Motor neuron (in vitro differentiated cells): Measurements from ENCODE around the gene ITPR2. TPM values are rescaled to one million over a fixed set of nuclear protein-coding genes. Genes with fewer than 3 reads are reported as not detected.
A peak's percentile ranks its signal among the peaks of the same experiment; 100 is the strongest.

Experiments used
- ATAC-seq, 8 experiments: fragments of 200-7000 bp; cut with Tn5 transposase; replicated peaks in 6 of 8; 2 replicates each; pipeline ENCODE4 v1.8.0; 2021; ENCODE audit warnings: mild to moderate bottlenecking in 8 of 8, moderate library complexity in 8 of 8
- H3K27ac ChIP-seq, 2 donors: fragments of 250-450 bp; sonication (Bioruptor Pico); 2 replicates each; pipeline ENCODE4 v1.9.0; 2021; ENCODE audit warnings: antibody characterized with exemption in 2 of 2, mild to moderate bottlenecking in 2 of 2, moderate library complexity in 1 of 2
- H3K4me1 ChIP-seq, 2 donors: fragments of 250-450 bp; sonication (Bioruptor Pico); replicated peaks in 1 of 2; 2 replicates each; pipeline ENCODE4 v1.6.1; 2021; ENCODE audit warnings: antibody characterized with exemption in 2 of 2, mild to moderate bottlenecking in 2 of 2, moderate library complexity in 1 of 2
- H3K4me3 ChIP-seq, 5 donors: fragments of 250-450 bp; sonication (Bioruptor Pico); 2 replicates each; pipeline ENCODE4 v1.9.0; 2021; ENCODE audit warnings: antibody characterized with exemption in 5 of 5, mild to moderate bottlenecking in 5 of 5, moderate library complexity in 4 of 5
- WGBS, 10 experiments: fragments of 450-650 bp; shearing (Covaris generic); methylation state at CpG; one replicate each; pipeline ENCODE4 v1.0.0; 2022; 5-methylcytosine and 5-hydroxymethylcytosine counted together
- in situ Hi-C, 9 experiments: fragments of 400-800 bp; cut with MboI; loops; one replicate each; pipeline ENCODE4 v1.15.0; 2021; ENCODE audit warnings: low sequenced_read_pairs in 9 of 9, low pct_unique_long_range_greater_than_20kb in 2 of 9; ENCODE audit not compliant: unreplicated experiment in 9 of 9
- total RNA-seq, 8 experiments: library from RNA; unstranded; fragments of 300-600 nt; gene quantifications; 2 replicates each; pipeline versions ENCODE4 v1.2.3 to v1.2.4, GENCODE V29; 2022

Gene ITPR2
- total RNA-seq, 8 experiments from 2014 or later: 0.27 to 51.5 (median 11.5) TPM

DNA sequence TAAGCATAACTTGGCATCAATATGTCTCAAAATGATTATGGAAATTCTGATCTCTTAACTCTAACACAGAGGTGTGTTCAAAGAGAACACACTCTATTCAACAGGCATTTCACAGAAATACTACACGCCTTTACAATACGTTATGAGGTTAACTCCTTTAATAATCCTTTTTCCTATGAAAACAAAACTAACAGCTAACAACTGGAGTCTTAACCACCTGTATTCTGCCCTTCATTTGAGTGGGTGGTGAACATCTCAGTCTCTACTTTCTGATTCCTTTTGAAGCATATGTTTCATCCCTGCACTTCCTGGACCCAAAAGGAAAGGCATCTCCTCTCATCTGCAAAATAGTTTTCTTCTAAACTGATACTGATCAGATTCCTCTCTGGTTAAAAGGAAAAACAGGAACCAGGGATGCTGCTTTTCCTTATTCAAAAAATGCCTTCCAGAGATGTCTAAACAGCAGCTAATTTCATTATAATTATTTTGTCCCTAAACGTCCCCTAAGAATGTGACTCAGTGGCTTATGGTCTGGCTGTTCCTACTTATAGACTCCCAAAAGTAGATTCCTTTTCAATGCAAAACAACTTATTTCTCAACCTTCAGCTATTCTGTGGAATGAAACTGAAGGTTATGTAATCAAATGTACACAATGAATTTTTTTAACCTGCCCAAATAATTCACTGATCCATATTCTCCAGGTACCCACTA, 24.1 kb downstream of the ITPR2 start:
- in situ Hi-C loops: no loop called here
- ATAC-seq: no peak
- H3K4me1 ChIP-seq: no peaks in the 10 kb centered on the region
- 57 to 100% (median 91%) methylated on average over 1 to 3 of the region's 3 CpGs; no CpG with 5 or more reads in 1 of the 10 experiments for WGBS, 10 experiments
- no peak overlapping the region for H3K4me3 ChIP-seq
- no peak overlapping the region for H3K27ac ChIP-seq

DNA sequence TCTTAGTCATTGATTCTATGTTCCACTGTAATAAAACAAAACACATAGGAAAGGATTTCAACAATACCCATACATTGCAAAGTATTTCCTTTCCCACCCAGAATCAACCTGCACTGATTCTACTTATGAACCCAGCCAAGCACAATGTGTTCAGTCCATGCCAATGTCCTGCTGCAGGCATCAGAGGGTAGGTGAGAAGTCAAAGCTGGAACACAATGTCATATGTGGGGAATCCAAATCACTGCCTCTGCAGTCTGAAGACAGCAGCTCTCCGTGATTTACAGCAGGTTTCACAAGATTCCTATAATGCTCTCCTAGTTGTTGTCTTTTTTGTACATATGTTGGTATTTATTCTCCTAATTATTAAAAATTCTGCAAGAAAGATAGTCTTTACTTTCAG, 25.7 kb downstream of the ITPR2 start:
- Histone ChIP-seq H3K4me3 (no peak overlapping the region), H3K27ac (no peak overlapping the region), H3K4me1 (no peaks in the 10 kb centered on the region)
- in situ Hi-C loops: no loop called here
- WGBS, 10 experiments: 88 to 100% (median 100%) methylated on average over 1 of the region's 1 CpG; no CpG with 5 or more reads in 3 of the 10 experiments
- ATAC-seq: no peak

DNA sequence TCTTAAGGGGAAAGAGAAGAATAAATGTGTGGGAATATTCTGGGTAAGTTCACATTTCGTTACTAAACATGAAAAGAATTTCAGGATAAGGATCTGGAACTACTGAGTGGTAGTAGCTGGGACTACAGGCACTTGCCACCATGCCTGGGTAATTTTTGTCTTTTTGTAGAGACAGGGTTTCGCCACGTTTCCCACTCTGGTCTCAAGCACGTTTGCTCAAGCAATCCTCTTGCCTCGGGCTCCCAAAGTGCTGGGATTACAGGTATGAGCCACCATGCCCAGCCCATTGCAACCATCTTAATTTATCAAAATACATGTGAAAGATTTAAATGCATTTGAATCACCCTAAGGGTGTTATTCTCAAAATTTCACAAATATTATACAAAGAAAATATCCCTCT, 26.4 kb downstream of the ITPR2 start:
- no peak overlapping the region for H3K4me3 ChIP-seq
- WGBS, 10 experiments: 60 to 100% (median 92%) methylated on average over 1 to 5 of the region's 5 CpGs
- in situ Hi-C loops: no loop called here
- ATAC-seq: no peak
- no peaks in the 10 kb centered on the region for H3K4me1 ChIP-seq
- no peak overlapping the region for H3K27ac ChIP-seq

DNA sequence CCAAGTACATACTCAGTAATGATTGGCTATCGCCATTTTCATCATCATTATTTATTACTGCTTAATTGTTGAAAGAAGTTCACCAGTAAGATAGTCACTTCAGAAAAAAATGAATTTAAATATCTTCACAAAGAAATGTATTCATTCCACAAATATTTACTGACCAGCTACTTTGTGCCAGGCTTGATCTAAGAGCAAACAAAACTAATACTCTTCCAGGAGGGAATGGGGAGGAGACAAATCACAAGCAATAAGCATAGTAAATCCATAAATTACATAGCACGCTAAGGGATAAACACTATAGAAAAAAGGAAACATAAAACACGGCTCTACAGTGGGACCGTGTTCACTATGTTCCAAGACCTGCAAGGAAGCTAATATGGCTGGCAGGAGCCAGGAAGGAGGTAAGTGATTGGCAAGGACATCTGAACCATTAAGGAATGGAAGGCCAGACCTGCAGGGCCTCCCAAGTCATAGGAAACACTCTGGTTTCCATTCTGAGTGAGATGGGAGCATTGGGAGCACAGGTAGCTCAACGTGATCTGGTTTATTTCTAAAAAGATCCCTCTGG, 27.5 kb downstream of the ITPR2 start:
- 71 to 100% (median 96%) methylated on average over 1 to 4 of the region's 5 CpGs; no CpG with 5 or more reads in 2 of the 10 experiments for WGBS, 10 experiments

DNA sequence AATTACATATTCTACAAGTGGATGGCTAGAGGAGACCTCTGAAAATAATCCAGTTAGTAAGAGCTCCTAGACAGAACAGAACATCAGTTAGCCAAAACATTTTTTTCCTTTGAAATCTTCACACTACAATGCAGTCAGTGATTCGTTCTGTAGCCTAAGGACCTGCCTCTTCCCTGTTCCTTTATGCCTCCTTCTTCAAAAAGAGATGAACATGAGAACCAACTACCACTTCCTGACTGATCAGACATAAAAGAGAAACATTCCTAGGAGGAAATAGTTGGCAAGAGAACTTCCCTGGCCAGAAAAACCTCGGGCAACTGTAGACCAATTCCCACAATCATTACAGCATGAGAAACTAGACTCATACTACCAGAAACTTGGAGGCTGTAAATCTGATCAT, 29.4 kb downstream of the ITPR2 start:
- H3K4me1 ChIP-seq: no peaks in the 10 kb centered on the region
- 17 to 100% (median 64%) methylated on average over 1 to 2 of the region's 2 CpGs; no CpG with 5 or more reads in 1 of the 10 experiments for WGBS, 10 experiments
- no peak overlapping the region for H3K27ac ChIP-seq
- no peak overlapping the region for H3K4me3 ChIP-seq
- no peak for ATAC-seq
- in situ Hi-C loops: no loop called here

More for the DNA sequence above, 27.5 kb downstream of the ITPR2 start:
- in situ Hi-C loops: no loop called here
- no peak overlapping the region for H3K4me3 ChIP-seq
- no peak for ATAC-seq
- no peak overlapping the region for H3K27ac ChIP-seq
- H3K4me1 ChIP-seq: no peaks in the 10 kb centered on the region

DNA sequence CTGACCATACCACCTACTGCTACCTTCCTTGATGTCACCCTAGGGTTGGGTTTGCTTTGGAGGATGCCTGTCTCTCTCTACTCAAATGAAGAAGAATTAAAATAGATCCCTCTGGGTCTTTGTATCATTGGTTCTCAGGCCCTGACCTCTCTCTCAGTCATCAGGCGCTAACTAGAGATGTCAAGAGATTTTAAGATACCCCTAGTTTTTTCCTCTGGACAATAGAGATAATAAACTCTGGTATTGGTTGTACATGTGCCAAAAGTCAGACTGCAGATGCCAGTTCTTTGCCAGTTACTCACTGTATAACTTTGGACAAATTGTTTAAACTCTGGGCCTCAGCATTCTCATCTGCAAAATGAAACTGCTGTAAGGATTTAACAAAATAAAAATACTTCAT, 31.5 kb downstream of the ITPR2 start:
- in situ Hi-C loops: no loop called here
- H3K27ac ChIP-seq: no peak overlapping the region
- 83 to 100% (median 89%) methylated on average over 1 of the region's 1 CpG; no CpG with 5 or more reads in 4 of the 10 experiments for WGBS, 10 experiments
- ATAC-seq: no peak
- no peaks in the 10 kb centered on the region for H3K4me1 ChIP-seq
- no peak overlapping the region for H3K4me3 ChIP-seq

DNA sequence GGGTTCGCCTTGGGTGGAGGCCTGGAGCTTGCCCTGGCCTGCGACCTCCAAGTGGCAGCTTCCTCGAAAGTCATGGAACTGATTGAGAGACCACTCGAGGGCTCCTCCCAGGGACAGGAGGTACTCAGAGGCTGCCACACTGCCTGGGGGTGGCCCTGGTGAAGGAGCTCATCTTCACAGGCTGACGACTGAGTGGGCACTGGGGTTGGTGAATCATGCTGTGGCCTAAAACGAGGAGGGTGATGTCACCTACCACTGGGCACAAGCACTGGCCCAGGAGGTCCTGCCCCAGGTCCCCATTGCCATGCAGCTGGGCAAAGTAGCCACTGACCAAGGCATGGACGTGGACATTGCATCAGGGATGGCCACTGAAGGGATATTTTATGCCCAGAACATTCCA, 32.1 kb downstream of the ITPR2 start:
- ATAC-seq: no peak
- H3K27ac ChIP-seq: no peak overlapping the region
- no peak overlapping the region for H3K4me3 ChIP-seq
- H3K4me1 ChIP-seq: no peaks in the 10 kb centered on the region
- whole genome bisulfite sequencing, 10 experiments: 67 to 100% (median 84%) methylated on average over 1 to 5 of the region's 7 CpGs; no CpG with 5 or more reads in 3 of the 10 experiments
- in situ Hi-C loops: no loop called here

DNA sequence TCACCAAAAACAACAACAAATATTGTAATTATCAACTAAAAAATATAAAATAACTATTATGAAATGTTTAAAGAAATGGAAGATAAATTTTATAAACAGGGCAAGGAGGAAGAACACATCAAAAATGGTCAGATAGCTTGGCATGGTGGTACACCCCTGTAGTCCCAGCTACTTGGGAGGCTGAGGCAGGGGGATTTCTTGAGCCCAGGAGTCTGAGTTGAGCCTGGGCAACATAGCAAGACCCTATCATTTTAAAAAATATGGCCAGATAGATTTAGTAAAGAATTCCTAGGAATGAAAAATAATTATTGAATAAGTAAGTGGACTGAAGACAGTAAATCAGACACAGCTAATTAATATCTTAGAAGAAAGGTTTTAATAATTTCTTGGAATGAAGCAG, 32.6 kb downstream of the ITPR2 start:
- in situ Hi-C loops: no loop called here
- Histone ChIP-seq H3K4me1 (no peaks in the 10 kb centered on the region), H3K4me3 (no peak overlapping the region), H3K27ac (no peak overlapping the region)
- ATAC-seq: no peak

DNA sequence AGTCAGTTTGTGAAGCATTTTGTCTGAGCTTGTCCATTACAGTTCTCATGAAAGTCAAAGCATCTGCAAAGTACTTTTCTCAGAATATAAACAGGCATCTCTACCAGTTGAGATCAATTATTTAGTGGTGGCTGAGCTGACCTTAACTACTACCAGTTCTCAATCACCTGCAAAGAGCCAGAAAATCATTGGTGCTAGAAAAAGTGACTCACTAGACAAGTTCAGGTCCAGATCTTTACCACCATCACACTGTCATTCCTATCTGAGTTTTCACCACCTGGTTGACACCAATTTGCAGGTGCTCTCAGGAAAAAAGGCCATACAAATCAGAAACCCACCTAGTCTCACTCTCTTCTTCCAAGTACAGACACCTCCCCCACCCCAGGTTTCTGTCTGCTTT, 33.3 kb downstream of the ITPR2 start:
- no peak for ATAC-seq
- Histone ChIP-seq H3K4me3 (no peak overlapping the region), H3K4me1 (no peaks in the 10 kb centered on the region), H3K27ac (no peak overlapping the region)
- in situ Hi-C loops: no loop called here

DNA sequence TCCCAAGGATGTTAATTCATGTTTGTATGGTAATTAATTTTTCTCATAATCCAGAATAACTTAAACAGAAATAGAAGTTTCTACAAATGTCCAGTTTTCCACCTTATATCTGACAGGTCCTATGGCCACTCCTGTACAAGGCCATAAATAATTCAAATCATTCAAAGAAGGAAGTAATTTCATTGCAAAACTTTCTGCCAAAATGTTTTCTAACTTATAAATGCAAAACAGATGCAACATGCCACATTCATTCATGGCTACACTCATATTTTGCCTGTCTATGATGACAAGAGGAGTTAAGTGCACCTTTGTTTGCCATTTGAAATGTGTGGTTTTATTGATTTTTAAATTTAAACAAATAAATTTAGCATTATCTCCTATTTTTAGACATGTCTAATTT, 34.4 kb downstream of the ITPR2 start:
- peak in 3 of 8 experiments; percentile 43 to 60 (median 52) for ATAC-seq
- in situ Hi-C loops: no loop called here
- H3K4me1 ChIP-seq: no peaks in the 10 kb centered on the region
- no peak overlapping the region for H3K27ac ChIP-seq
- H3K4me3 ChIP-seq: no peak overlapping the region

DNA sequence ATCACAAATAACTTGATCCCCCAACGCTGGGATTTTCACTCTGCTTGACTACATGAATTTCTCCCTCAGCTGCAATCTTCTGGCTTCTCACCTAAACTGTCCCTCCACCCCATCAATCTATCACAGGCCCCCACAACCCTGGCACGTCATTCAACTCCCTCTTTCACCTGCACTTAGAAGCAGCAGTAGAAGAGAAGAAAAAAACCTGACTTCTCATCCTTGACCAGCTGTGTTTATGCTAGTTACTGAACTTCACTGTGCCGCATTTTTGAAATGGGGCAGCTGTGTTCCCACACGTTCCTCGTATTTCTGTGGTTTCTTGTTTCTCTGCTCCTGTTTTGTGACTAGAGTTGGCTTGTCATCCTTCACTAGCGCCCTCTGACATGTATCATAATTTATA, 35.0 kb downstream of the ITPR2 start:
- Histone ChIP-seq H3K4me3 (no peak overlapping the region), H3K4me1 (no peaks in the 10 kb centered on the region), H3K27ac (no peak overlapping the region)
- WGBS, 10 experiments: 0 to 100% (median 67%) methylated on average over 1 to 5 of the region's 6 CpGs; no CpG with 5 or more reads in 1 of the 10 experiments
- in situ Hi-C loops: no loop called here
- peak in 3 of 8 experiments; percentile 22 to 58 (median 33) for ATAC-seq

DNA sequence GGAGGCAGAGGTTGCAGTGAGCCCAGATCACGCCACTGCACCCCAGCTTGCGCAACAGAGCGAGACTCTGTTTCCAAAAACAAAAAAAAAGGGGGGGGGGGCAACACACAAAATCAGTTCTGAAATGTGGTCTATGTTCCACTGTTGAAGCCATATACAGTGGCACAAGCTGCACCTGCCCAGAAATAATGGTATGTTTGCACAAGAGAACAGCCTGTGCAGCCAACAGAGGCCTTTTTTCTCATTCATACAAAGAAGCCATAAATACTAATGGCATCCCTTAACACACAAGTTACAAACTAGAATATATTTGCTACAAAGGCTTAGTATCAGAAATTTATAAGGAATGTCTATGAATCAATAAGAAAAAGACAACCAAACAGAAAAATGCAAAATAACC, 37.1 kb downstream of the ITPR2 start:
- no peaks in the 10 kb centered on the region for H3K4me1 ChIP-seq
- WGBS, 10 experiments: 80 to 100% (median 93%) methylated on average over 1 to 3 of the region's 3 CpGs; no CpG with 5 or more reads in 5 of the 10 experiments
- no peak overlapping the region for H3K27ac ChIP-seq
- H3K4me3 ChIP-seq: no peak overlapping the region
- in situ Hi-C loops: no loop called here
- peak in 1 of 8 experiments; percentile 57 for ATAC-seq

DNA sequence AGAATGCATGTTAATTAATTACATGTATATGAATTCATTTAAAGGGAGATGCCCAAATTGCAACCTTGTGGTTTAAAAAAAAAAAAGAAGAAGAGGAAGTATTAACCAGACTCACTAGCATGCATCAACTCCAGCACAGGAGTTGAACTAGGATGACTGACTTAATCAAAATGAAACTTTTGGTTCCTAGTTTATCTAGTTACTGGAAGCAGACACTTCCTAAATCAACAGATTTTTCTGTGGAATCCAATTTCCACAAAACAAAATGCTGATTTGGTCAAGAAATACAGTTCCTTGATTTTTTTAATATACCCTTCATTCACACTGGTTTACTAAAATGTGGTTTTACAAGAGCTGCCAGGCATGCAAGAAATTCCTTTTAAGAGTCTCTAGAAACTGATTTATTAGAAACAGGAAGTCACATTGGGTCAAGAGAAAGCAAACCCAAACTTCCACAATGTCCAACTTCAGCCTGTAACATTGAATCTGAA, 41.6 kb downstream of the ITPR2 start:
- Histone ChIP-seq H3K4me3 (no peak overlapping the region), H3K4me1 (no peaks in the 10 kb centered on the region), H3K27ac (no peak overlapping the region)
- in situ Hi-C loops: no loop called here
- ATAC-seq: no peak

DNA sequence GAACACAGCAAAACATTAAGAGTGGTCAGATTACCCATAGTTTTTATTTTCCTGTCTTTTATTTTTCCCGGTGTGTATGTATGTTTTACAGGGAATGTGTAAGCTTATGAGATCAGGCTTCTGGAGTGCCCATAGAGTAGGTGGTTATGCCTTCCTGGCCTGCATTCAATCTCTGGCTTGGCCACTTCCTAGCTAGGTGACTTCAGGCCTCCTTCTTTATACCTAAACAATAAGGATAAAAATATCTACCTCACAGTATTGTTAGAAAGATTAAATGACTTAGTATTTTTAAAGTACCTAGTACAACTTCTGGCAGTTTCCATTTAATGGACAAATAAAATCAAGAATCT, 42.4 kb downstream of the ITPR2 start:
- ATAC-seq: no peak
- no peak overlapping the region for H3K4me3 ChIP-seq
- in situ Hi-C loops: no loop called here
- no peaks in the 10 kb centered on the region for H3K4me1 ChIP-seq
- no peak overlapping the region for H3K27ac ChIP-seq
- WGBS, 10 experiments: 83 to 100% (median 100%) methylated on average over 1 of the region's 1 CpG; no CpG with 5 or more reads in 5 of the 10 experiments
